HG03060 (cell line): ENCODE results near the gene ITGB8.

Source experiments
- ATAC-seq: cut with Tn5 transposase; IDR thresholded peaks from one replicate; pipeline ENCODE4 v1.9.1; 2021; ENCODE audit warnings: low read depth, moderate number of reproducible peaks; ENCODE audit not compliant: unreplicated experiment

Gene ITGB8

DNA sequence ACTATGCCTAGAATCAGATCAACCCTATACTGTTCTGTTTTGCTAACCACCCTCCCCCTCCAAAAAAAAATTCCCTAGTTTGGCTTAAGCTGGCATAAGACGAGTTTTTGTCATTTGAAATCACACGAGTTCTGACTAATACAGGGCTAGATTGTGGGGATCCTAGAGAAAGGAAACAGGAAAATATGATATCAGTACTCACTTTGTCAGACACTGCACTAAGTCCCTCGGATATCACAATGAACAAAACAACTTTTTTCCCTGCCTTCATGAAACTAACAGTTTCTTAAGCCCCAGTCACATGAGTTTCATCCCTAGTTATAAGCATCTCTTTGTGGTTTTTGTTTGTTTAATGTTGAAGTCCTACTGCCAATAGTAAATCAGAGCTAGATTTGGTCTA lies 118.5 kb downstream of the ITGB8 start:
- no peak for ATAC-seq

DNA sequence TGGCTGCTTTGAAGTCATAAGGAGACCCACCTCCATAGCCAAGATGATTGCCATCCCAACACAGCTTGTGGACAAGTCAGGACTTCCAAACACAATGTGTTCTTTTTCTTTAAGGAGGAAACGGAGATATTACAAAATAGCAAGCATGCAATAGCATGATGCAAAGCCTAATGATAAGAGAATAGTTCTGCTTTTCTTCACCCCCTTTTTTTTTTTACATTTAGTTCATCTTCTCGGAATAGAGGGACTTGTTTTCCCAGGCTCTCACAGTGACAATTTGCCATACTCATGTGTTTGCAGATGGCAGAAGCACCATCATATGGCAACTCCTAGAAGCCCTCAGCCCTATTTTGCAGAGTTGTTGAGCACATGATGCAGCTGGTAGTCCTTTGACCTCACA lies 119.8 kb downstream of the ITGB8 start:
- ATAC-seq = no peak

- no peak for ATAC-seq
These were observed 123.5 kb downstream of the ITGB8 start for GRCh38 chr7:20454202-20454601.

- ATAC-seq = no peak
These were observed 126.0 kb downstream of the ITGB8 start for GRCh38 chr7:20456701-20457100.

- no peak for ATAC-seq
These were observed 127.8 kb downstream of the ITGB8 start for GRCh38 chr7:20458521-20458920.

GRCh38 chr7:20459419-20459818 lies 128.7 kb downstream of the ITGB8 start:
- no peak for ATAC-seq

DNA sequence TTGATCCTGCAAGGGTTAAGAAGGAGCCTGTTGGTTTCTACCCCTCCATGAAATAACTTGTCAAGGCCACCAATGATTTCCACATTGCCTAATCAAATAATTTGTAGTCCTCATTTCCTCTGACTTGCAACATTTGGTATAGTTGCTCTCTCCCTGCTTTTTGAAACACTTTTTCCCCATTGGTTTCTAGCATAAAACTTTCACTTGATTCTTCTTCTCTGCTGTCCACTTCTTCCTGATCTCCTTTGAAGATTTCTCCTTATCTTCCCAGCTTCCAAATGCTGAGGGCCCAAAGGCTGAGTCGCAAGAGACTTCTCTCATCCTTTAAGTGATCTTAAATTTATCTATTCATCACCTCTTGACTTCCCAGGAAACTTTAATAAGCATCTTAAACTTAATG lies 134.2 kb downstream of the ITGB8 start:
- ATAC-seq = no peak
